IMR-90 (cell line): Measurements from ENCODE around the gene CEP55. TPM values are rescaled to one million over a fixed set of nuclear protein-coding genes. Genes with fewer than 3 reads are reported as not detected.

Experiments
- ATAC-seq: fragments of 200-7000 bp; cut with Tn5 transposase; 2 replicates; pipeline ENCODE4 v1.9.1; 2020; ENCODE audit warnings: low read depth, mild to moderate bottlenecking, moderate library complexity
- BruUV-seq: library from RNA; stranded (reverse); fragments of 400-500 nt; replicated peaks from 2 replicates; lab custom pipeline; 2021; lab: Mats Ljungman, UMichigan
- CTCF ChIA-PET: fragments of 300-600 bp; formaldehyde crosslinking; extraction: SDS; loops from one replicate; lab custom pipeline; 2021; ENCODE audit warnings: antibody characterized with exemption; lab: Yijun Ruan, JAX
- POLR2A ChIA-PET: fragments of 300-600 bp; sonication (Branson Sonifier 250); formaldehyde crosslinking; loops from one replicate; lab custom pipeline; 2022; ENCODE audit warnings: antibody characterized with exemption; ENCODE audit not compliant: unreplicated experiment; lab: Charles Lee
- DNase-seq: peaks from one replicate; pipeline ENCODE4 v3.0.0; 2013
- H2AFZ ChIP-seq: replicated peaks from 2 replicates; pipeline ENCODE3; 2013; ENCODE audit warnings: low read length, mild to moderate bottlenecking; ENCODE audit not compliant: poor library complexity
- H2AK5ac ChIP-seq: 2 replicates; pipeline ENCODE4 v1.6.1; 2013; ENCODE audit warnings: low read depth, low read length, inconsistent platforms
- H2AK9ac ChIP-seq: replicated peaks from 2 replicates; pipeline ENCODE3; 2013; ENCODE audit warnings: mild to moderate bottlenecking, low read depth, low read length, moderate library complexity; ENCODE audit not compliant: poor library complexity
- H2BK120ac ChIP-seq: 2 replicates; pipeline ENCODE4 v1.6.1; 2013; ENCODE audit warnings: low read depth, low read length, inconsistent platforms
- H2BK15ac ChIP-seq: 3 replicates; pipeline ENCODE4 v1.6.1; 2013; ENCODE audit warnings: low read depth, low read length, inconsistent platforms
- H2BK20ac ChIP-seq: 2 replicates; pipeline ENCODE4 v1.6.1; 2013; ENCODE audit warnings: low read depth, mild to moderate bottlenecking, inconsistent platforms, low read length, moderate library complexity
- H2BK5ac ChIP-seq: 2 replicates; pipeline ENCODE4 v1.6.1; 2013; ENCODE audit warnings: mild to moderate bottlenecking, low read depth, low read length, inconsistent platforms; ENCODE audit not compliant: poor library complexity, severe bottlenecking
- H3K14ac ChIP-seq: replicated peaks from 2 replicates; pipeline ENCODE4 v1.6.1; 2013; ENCODE audit warnings: low read depth, low read length, inconsistent platforms
- H3K18ac ChIP-seq: 2 replicates; pipeline ENCODE4 v1.6.1; 2013; ENCODE audit warnings: low read depth, low read length, control low read depth
- H3K23ac ChIP-seq: 2 replicates; pipeline ENCODE4 v1.6.1; 2013; ENCODE audit warnings: low read depth, low read length, inconsistent platforms
- H3K27ac ChIP-seq: 2 replicates; pipeline ENCODE4 v1.5.1; 2013; ENCODE audit warnings: mild to moderate bottlenecking, control low read depth, low read length; ENCODE audit not compliant: insufficient read depth
- H3K27me3 ChIP-seq: 2 replicates; pipeline ENCODE4 v1.6.1; 2013; ENCODE audit warnings: low read length; ENCODE audit not compliant: control insufficient read depth, insufficient read depth
- H3K36me3 ChIP-seq: 2 replicates; pipeline ENCODE4 v1.6.1; 2013; ENCODE audit warnings: low read length, mixed read lengths; ENCODE audit not compliant: control insufficient read depth, insufficient read depth
- H3K4ac ChIP-seq: 2 replicates; pipeline ENCODE4 v1.6.1; 2013; ENCODE audit warnings: low read depth, low read length, inconsistent platforms
- H3K4me1 ChIP-seq: 2 replicates; pipeline ENCODE4 v1.6.1; 2013; ENCODE audit warnings: low read length, mixed read lengths; ENCODE audit not compliant: control insufficient read depth, insufficient read depth
- H3K4me2 ChIP-seq: 2 replicates; pipeline ENCODE4 v1.6.1; 2013; ENCODE audit warnings: low read depth, mild to moderate bottlenecking, control low read depth, low read length, moderate library complexity
- H3K4me3 ChIP-seq: 2 replicates; pipeline ENCODE4 v1.5.1; 2013; ENCODE audit warnings: low read depth, mild to moderate bottlenecking, control low read depth, low read length, moderate library complexity; ENCODE audit not compliant: insufficient read depth
- H3K56ac ChIP-seq: 2 replicates; pipeline ENCODE4 v1.6.1; 2013; ENCODE audit warnings: low read length, inconsistent platforms; ENCODE audit not compliant: insufficient read depth; ENCODE audit errors: extremely low read depth
- H3K79me1 ChIP-seq, 2 experiments: 2 replicates each; pipeline ENCODE4 v1.6.1; 2013; ENCODE audit warnings: low read length in 2 of 2, inconsistent platforms in 1 of 2, low read depth in 1 of 2
- H3K9ac ChIP-seq: 2 replicates; pipeline ENCODE4 v1.6.1; 2013; ENCODE audit warnings: low read depth, low read length, control low read depth
- H3K9me1 ChIP-seq: 2 replicates; pipeline ENCODE4 v1.6.1; 2013; ENCODE audit warnings: low read length, inconsistent platforms; ENCODE audit not compliant: insufficient read depth
- H3K9me3 ChIP-seq: 2 replicates; pipeline ENCODE4 v1.6.1; 2013; ENCODE audit warnings: low read length; ENCODE audit not compliant: control insufficient read depth, insufficient read depth
- H4K20me1 ChIP-seq: 2 replicates; pipeline ENCODE4 v1.6.1; 2013; ENCODE audit warnings: low read length, inconsistent platforms; ENCODE audit not compliant: insufficient read depth
- H4K5ac ChIP-seq: 2 replicates; pipeline ENCODE4 v1.6.1; 2013; ENCODE audit warnings: mild to moderate bottlenecking, low read depth, low read length, control low read depth
- H4K8ac ChIP-seq, 2 experiments: 2 replicates each; pipeline ENCODE4 v1.6.1; 2013; ENCODE audit warnings: low read depth in 2 of 2, low read length in 2 of 2, control low read depth in 1 of 2, inconsistent platforms in 1 of 2
- H4K91ac ChIP-seq: 2 replicates; pipeline ENCODE4 v1.6.1; 2013; ENCODE audit warnings: low read depth, low read length, inconsistent platforms; ENCODE audit not compliant: insufficient read depth
- CHD1 ChIP-seq: IDR thresholded peaks from 2 replicates; pipeline ENCODE4 v1.6.1; 2012; ENCODE audit warnings: low read depth, low read length, improper control_type of control experiment
- WGBS, 2 experiments: methylation state at CpG; one replicate each; pipeline versions ENCODE4 v1.1.5 to v1.1.7; 2013; ENCODE audit warnings: missing lambda C conversion rate in 2 of 2; ENCODE audit not compliant: insufficient read length in 1 of 2; ENCODE audit errors: extremely low coverage in 2 of 2; 5-methylcytosine and 5-hydroxymethylcytosine counted together
- dilution Hi-C: fragments of 300-500 bp; cut with HindIII; formaldehyde crosslinking; loops from one replicate; pipeline ENCODE4 v1.14.3; 2018; ENCODE audit warnings: low sequenced_read_pairs; ENCODE audit not compliant: unreplicated experiment
- in situ Hi-C: fragments of 300-500 bp; cut with MboI; formaldehyde crosslinking; loops from 3 replicates; pipeline ENCODE4 v1.14.3; 2019; ENCODE audit warnings: low sequenced_read_pairs, inconsistent platforms, mixed read lengths
- intact Hi-C: fragments of 100-400 bp; cut with micrococcal nuclease; formaldehyde crosslinking; loops from 2 replicates; pipeline ENCODE4 v1.10.0; 2022
- polyA plus RNA-seq, 3 experiments: library from polyadenylated mRNA; depleted of rRNA; stranded (reverse); fragments of >200 nt; gene quantifications; 2 replicates each; pipeline ENCODE4 v1.2.3, GENCODE V29; 2012; ENCODE audit warnings: low replicate concordance in 1 of 3
- total RNA-seq: library from RNA; depleted of rRNA; stranded (reverse); fragments of >200 nt; gene quantifications from 2 replicates; pipeline ENCODE4 v1.2.3, GENCODE V29; 2012

The CEP55 gene
- total and polyA plus RNA-seq, 2 of the 4 experiments (the other 2 are of a cell fraction): 15.7 to 23.5 TPM

- Histone ChIP-seq H4K20me1 (no peaks in the 10 kb centered on the region), H3K9me1 (no peaks in the 10 kb centered on the region), H2BK15ac (no peak overlapping the region), H3K4me3 (no peak overlapping the region), H3K36me3 (no peaks in the 10 kb centered on the region), H4K91ac (no peak overlapping the region), H4K5ac (no peak overlapping the region), H2BK20ac (no peak overlapping the region), H3K18ac (no peak overlapping the region), H3K4me2 (no peak overlapping the region), H2BK120ac (no peak overlapping the region), H2AK9ac (no peak overlapping the region), H4K8ac (no peak overlapping the region), H3K4ac (no peak overlapping the region), H3K9me3 (no peaks in the 10 kb centered on the region), H3K27ac (no peak overlapping the region), H2BK5ac (no peak overlapping the region), H3K56ac (no peak overlapping the region), H3K79me1 (peaks cover 0 to 1% of the 10 kb centered on the region in 2 experiments; a peak in 2 of 4 replicates), H3K4me1 (no peaks in the 10 kb centered on the region), H3K27me3 (no peaks in the 10 kb centered on the region; the same call in 1 of the 2 replicates), H2AFZ (no peak overlapping the region), H3K23ac (no peak overlapping the region), H3K14ac (no peak overlapping the region), H2AK5ac (peak overlapping the region; percentile 20; the same call in 1 of the 2 replicates), H3K9ac (no peak overlapping the region)
- no TSS peak for BruUV-seq
- CTCF ChIA-PET: interaction anchor here (1.0 to 1.4 kb wide), 2 partner anchors 9 to 116 kb away, joined by 3 read pairs; no protein-coding TSS in a partner anchor
- dilution Hi-C loops: no loop called here
- no peak for DNase-seq
- POLR2A ChIA-PET: no interaction called here
- no peak for ATAC-seq
- no peak for TF ChIP-seq CHD1
- in situ Hi-C loops: no loop called here
- intact Hi-C loops: no loop called here
- no CpG with 5 or more reads among the region's 2 CpGs for WGBS, 2 experiments
These were observed 4.8 kb upstream of the CEP55 start for GRCh38 chr10:93491602-93492121.
